ENCODE measurements around the gene KBTBD4. TPM values are rescaled to one million over a fixed set of nuclear protein-coding genes. Genes with fewer than 3 reads are reported as not detected.

The KBTBD4 gene
- total and polyA plus RNA-seq, 2 of the 13 experiments (the other 11 are each of a cell fraction or from before 2014, with no cell fraction given) = 8.5 to 12.8 TPM

GRCh38 chr11:47565340-47566148 is 13.2 kb downstream of the KBTBD4 start, which contains the start of gene PTPMT1 (continued):
- TF ChIP-seq, protein P1, sequence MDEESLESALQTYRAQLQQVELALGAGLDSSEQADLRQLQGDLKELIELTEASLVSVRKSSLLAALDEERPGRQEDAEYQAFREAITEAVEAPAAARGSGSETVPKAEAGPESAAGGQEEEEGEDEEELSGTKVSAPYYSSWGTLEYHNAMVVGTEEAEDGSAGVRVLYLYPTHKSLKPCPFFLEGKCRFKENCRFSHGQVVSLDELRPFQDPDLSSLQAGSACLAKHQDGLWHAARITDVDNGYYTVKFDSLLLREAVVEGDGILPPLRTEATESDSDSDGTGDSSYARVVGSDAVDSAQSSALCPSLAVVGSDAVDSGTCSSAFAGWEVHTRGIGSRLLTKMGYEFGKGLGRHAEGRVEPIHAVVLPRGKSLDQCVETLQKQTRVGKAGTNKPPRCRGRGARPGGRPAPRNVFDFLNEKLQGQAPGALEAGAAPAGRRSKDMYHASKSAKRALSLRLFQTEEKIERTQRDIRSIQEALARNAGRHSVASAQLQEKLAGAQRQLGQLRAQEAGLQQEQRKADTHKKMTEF (CRISPR knock-in tag; IDR thresholded peaks at IDR 0.05) = peak; percentile 42; the same call in 1 of the 2 replicates
- TF ChIP-seq ZFP62 (CRISPR knock-in tag; IDR thresholded peaks at IDR 0.05) (no peak), ZUFSP (CRISPR knock-in tag; IDR thresholded peaks at IDR 0.05; ENCODE audit: borderline replicate concordance) (no peak), ZNF841 (CRISPR knock-in tag; IDR thresholded peaks at IDR 0.05; ENCODE audit: borderline replicate concordance) (0 out of 2 replicates have a peak, but pooled peaks have one; percentile 24), TBL1XR1 (IDR thresholded peaks at IDR 0.05; ENCODE audit: borderline replicate concordance, low read length, partially characterized antibody) (no peak), SRSF1 (optimal IDR thresholded peaks at IDR 0.05; ENCODE audit: low read depth, low read length) (no peak), ZBTB42 (CRISPR knock-in tag; IDR thresholded peaks at IDR 0.05) (no peak), ZSCAN31 (CRISPR knock-in tag; IDR thresholded peaks at IDR 0.05; ENCODE audit: low read depth) (peak; percentile 56), USF2 (IDR thresholded peaks at IDR 0.05; ENCODE audit: low read depth, low read length) (no peak), USF2 (CRISPR knock-in tag; IDR thresholded peaks at IDR 0.05; ENCODE audit: borderline replicate concordance) (no peak), ZNF773 (CRISPR knock-in tag; IDR thresholded peaks at IDR 0.05; ENCODE audit: borderline replicate concordance) (no peak), MBNL3 (CRISPR knock-in tag; conservative IDR thresholded peaks at IDR 0.05) (no peak), MXD3 (CRISPR knock-in tag; IDR thresholded peaks at IDR 0.05) (peak; percentile 82; the same call in 1 of the 2 replicates), GABPB1 (CRISPR knock-in tag; IDR thresholded peaks at IDR 0.05) (peak; percentile 71), SMC3 (IDR thresholded peaks at IDR 0.05; ENCODE audit: low read length) (no peak), NR2F2 (IDR thresholded peaks at IDR 0.05; ENCODE audit: borderline replicate concordance, low read depth) (peak; percentile 9; the same call in 1 of the 2 replicates), KLF15 (CRISPR knock-in tag; IDR thresholded peaks at IDR 0.05; ENCODE audit: borderline replicate concordance) (0 out of 2 replicates have a peak, but pooled peaks have one; percentile 25), ATF2 (CRISPR knock-in tag; IDR thresholded peaks at IDR 0.05) (0 out of 2 replicates have a peak, but pooled peaks have one; percentile 31), MTF1 (CRISPR knock-in tag; IDR thresholded peaks at IDR 0.05) (no peak)
- TF ChIP-seq, protein P2, sequence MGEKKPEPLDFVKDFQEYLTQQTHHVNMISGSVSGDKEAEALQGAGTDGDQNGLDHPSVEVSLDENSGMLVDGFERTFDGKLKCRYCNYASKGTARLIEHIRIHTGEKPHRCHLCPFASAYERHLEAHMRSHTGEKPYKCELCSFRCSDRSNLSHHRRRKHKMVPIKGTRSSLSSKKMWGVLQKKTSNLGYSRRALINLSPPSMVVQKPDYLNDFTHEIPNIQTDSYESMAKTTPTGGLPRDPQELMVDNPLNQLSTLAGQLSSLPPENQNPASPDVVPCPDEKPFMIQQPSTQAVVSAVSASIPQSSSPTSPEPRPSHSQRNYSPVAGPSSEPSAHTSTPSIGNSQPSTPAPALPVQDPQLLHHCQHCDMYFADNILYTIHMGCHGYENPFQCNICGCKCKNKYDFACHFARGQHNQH (CRISPR knock-in tag; IDR thresholded peaks at IDR 0.05) = peak; percentile 36; the same call in 1 of the 2 replicates
